Spinal cord (tissue), 10 donors: ENCODE measurements around the gene LIPH. TPM values are rescaled to one million over a fixed set of nuclear protein-coding genes. Genes with fewer than 3 reads are reported as not detected.
"Not testable (repeated sequence)": the region's sequence is repeated elsewhere in the genome, so short reads cannot be mapped to it uniquely, and the experiment has no call there.

Experiments used
- DNase-seq, 6 donors: peaks; one replicate each; pipeline versions ENCODE4 v3.0.0 to v3.0.0-alpha.2; 2013 to 2015; ENCODE audit warnings: low spot score in 6 of 6, low read depth in 4 of 6
- H3K27ac ChIP-seq: one replicate; pipeline ENCODE4 v1.5.1; 2013; ENCODE audit warnings: low read depth, low read length, control low read depth
- H3K27me3 ChIP-seq: one replicate; pipeline ENCODE4 v1.6.1; 2013; ENCODE audit warnings: low read length; ENCODE audit not compliant: control insufficient read depth, insufficient read depth
- H3K36me3 ChIP-seq: one replicate; pipeline ENCODE4 v1.6.1; 2013; ENCODE audit warnings: low read length; ENCODE audit not compliant: control insufficient read depth, insufficient read depth
- H3K4me1 ChIP-seq: one replicate; pipeline ENCODE4 v1.6.1; 2013; ENCODE audit warnings: low read length; ENCODE audit not compliant: control insufficient read depth, insufficient read depth
- H3K4me3 ChIP-seq: one replicate; pipeline ENCODE4 v1.5.1; 2013; ENCODE audit warnings: low read depth, low read length, control low read depth
- H3K9me3 ChIP-seq: one replicate; pipeline ENCODE4 v1.6.1; 2013; ENCODE audit warnings: low read length; ENCODE audit not compliant: control insufficient read depth, insufficient read depth
- WGBS: methylation state at CpG from one replicate; pipeline ENCODE4 v1.1.5; 2013; ENCODE audit warnings: missing lambda C conversion rate; ENCODE audit not compliant: insufficient coverage; 5-methylcytosine and 5-hydroxymethylcytosine counted together
- polyA plus RNA-seq, 2 donors: library from polyadenylated mRNA; unstranded; fragments of 120-200 nt; gene quantifications; one replicate each; pipeline ENCODE4 v1.2.1, GENCODE V29; 2013; ENCODE audit not compliant: insufficient read length in 2 of 2
- total RNA-seq, 2 donors: library from RNA; depleted of rRNA in 1 of 2; stranded (reverse); fragments of 120-200 nt in 1 of 2; fragments of >200 nt in 1 of 2; gene quantifications; one replicate each; pipeline versions ENCODE4 v1.2.3 to v1.2.4, GENCODE V29; 2013 to 2014
- donor health status: healthy.

Gene LIPH
- total and polyA plus RNA-seq, 4 donors = 0.08 to 0.61 (median 0.22) TPM

DNA sequence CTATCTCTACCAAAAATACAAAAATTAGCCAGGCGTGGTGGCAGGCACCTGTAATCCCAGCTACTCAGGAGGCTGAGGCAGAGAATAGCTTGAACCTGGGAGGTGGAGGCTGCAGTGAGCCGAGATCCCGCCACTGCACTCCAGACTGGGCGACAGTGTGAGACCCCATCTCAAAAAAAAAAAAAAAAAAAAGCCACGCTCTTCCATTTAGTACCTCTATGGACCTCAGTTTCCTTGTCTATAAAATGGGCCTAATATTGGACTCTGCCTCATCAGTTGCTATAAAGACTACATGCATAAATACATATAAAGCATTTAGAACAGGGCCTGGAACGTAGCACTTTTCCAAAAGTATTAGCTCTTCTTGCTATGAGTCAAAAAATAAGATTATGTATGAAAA is 77.5 kb downstream of the LIPH start:
- not testable (repeated sequence) for H3K27me3 ChIP-seq, H3K4me1 ChIP-seq, H3K9me3 ChIP-seq, DNase-seq, H3K4me3 ChIP-seq, H3K27ac ChIP-seq
- H3K36me3 ChIP-seq = peaks cover 24% of the 10 kb centered on the region
- no CpG with 5 or more reads among the region's 6 CpGs for WGBS

DNA sequence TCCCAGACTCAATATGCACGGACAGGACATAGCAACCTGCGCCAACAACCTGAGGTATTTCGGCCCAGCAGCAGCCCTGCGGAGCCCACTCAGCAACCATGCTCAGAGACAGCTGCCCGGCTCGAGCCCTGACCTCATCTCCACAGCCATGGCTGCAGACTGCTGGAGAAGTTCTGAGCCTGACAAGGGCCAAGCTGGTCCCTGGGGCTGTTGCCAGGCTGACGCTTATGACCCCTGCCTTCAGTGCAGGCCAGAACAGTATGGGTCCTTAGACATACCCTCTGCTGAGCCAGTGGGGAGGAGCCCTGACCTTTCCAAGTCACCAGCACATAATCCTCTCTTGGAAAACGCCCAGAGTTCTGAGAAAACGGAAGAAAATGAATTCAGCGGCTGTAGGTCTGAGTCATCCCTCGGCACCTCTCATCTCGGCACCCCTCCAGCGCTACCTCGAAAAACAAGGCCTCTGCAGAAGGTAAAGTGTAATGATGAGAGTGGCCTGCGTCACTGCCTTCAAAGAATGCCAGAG is 79.0 kb downstream of the LIPH start:
- WGBS = 95% methylated on average over 14 of the region's 15 CpGs
- H3K27me3 ChIP-seq = no peaks in the 10 kb centered on the region
- no peak overlapping the region for H3K27ac ChIP-seq
- H3K9me3 ChIP-seq = no peaks in the 10 kb centered on the region
- H3K4me3 ChIP-seq = no peak overlapping the region
- no peaks in the 10 kb centered on the region for H3K4me1 ChIP-seq
- peaks cover 25% of the 10 kb centered on the region for H3K36me3 ChIP-seq
- no peak for DNase-seq

DNA sequence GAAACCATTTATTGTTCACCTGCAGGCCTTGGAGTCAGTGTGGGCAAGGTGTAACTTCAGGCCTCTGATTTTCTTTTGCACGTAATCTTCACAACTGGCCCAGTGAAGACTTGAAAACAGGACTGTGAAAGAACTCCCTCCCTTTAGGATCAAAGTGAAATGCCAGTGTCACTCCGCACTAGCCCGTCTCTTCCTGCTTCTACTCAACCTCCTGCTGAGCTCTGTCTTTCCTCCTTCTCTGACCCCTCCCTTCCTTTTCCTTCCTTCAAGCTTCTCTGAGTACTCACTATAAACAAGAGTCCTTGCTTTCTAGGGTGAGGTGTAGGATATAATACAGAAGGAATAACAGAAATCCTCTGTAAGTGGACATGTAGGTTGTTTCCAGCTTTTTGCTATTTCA is 82.1 kb downstream of the LIPH start:
- peaks cover 30% of the 10 kb centered on the region for H3K36me3 ChIP-seq

DNA sequence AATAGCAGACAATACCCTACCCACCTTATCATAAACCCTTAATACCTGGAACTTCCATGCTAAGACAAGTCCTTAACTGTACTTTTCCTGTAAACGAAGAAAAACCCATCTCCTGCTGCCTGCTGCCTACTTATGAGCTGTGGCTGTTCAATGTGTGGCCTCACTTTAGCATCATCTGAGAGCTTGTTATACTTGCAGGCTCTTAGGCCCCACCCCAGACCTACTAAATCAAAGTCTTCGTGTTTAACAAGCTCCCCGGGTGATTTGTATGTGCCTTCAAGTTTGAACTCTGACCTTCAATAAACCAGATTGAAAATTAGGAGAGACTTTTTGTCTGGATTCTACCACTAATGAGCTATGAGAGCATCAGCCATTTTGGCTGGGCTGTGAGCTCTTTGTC is 82.8 kb downstream of the LIPH start:
- Histone ChIP-seq H3K9me3 (no peaks in the 10 kb centered on the region), H3K27ac (no peak overlapping the region), H3K36me3 (peaks cover 26% of the 10 kb centered on the region), H3K27me3 (no peaks in the 10 kb centered on the region), H3K4me3 (no peak overlapping the region), H3K4me1 (no peaks in the 10 kb centered on the region)
- DNase-seq = no peak
- 75% methylated on average over 1 of the region's 3 CpGs for WGBS

More for the DNA sequence above, 82.1 kb downstream of the LIPH start:
- WGBS = 50% methylated on average over 1 of the region's 3 CpGs
- Histone ChIP-seq H3K9me3 (no peaks in the 10 kb centered on the region), H3K4me3 (no peak overlapping the region), H3K4me1 (no peaks in the 10 kb centered on the region), H3K27ac (no peak overlapping the region), H3K27me3 (no peaks in the 10 kb centered on the region)
- DNase-seq = no peak

DNA sequence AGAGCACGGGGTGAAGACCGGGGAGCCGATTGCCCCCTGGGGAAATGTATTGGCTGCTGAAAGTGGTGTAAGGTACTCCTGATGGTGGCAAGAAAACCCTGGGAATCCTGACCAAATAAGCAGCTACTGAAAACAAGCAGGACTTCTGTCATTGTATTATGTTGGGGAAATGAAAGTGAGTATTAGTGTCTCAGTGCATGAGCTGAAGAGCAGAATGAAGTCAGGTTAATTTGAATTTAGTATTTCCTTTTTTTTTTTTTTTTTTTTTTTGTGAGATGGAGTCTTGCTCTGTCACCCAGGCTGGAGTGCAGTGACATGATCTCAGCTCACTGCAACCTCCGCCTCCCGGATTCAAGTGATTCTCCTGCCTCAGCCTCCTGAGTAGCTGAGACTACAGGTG is 86.3 kb downstream of the LIPH start:
- H3K4me1 ChIP-seq, H3K9me3 ChIP-seq, H3K27me3 ChIP-seq, DNase-seq, H3K27ac ChIP-seq, H3K4me3 ChIP-seq: not testable (repeated sequence)
- WGBS = 100% methylated on average over 5 of the region's 5 CpGs
- H3K36me3 ChIP-seq = peaks cover 22% of the 10 kb centered on the region

DNA sequence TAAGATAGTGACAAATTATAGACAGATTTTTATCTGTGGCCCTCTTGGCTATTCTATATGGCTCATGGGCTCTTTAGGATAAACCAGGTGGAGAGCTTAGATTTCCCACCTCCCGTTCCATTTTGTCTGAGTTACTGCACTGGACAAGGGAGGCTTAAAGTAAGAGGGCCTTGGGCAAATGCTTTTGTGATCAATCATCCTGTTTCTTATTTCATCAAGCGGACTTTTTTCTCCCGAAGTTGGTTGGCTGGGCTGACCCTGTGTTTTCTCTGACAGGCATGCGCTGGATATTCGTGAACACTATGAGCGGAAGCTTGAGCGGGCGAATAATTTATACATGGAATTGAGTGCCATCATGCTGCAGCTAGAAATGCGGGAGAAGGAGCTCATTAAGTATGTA is 86.9 kb downstream of the LIPH start:
- Histone ChIP-seq H3K4me3 (no peak overlapping the region), H3K27me3 (no peaks in the 10 kb centered on the region), H3K4me1 (no peaks in the 10 kb centered on the region), H3K36me3 (peaks cover 22% of the 10 kb centered on the region), H3K27ac (no peak overlapping the region), H3K9me3 (no peaks in the 10 kb centered on the region)
- WGBS = 92% methylated on average over 9 of the region's 9 CpGs
- no peak for DNase-seq

DNA sequence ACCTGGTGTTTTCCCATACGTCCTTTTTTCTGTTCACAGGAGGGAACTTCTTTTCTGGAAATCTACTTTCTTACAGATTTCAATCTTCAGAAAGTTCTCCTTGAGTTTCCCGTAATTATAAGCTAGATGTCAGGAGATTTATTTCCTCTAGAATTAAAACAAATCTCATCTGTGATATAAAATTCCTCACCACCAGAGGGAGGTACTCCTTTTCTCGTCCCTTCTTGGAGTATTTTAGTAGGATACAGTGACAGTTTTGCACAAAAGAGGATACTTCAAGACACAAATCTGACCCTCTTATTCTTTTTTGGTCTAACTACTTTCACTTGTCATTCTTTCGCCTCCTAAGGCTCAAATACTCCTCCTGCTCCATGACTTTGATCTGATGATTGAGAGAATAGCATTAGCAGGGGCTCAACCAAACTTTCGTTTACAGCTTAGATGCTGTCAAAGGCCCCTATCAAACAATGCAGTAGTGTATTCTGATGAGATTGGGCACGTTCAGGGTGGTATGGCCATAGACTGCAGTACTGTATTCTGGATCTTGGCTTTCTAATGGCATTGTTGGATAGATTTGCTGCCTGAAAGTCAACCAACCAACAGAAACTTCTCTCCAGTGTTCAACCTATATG is 91.6 kb downstream of the LIPH start:
- Histone ChIP-seq H3K4me3 (no peak overlapping the region), H3K27ac (no peak overlapping the region), H3K4me1 (no peaks in the 10 kb centered on the region), H3K27me3 (no peaks in the 10 kb centered on the region), H3K36me3 (peaks cover 9% of the 10 kb centered on the region), H3K9me3 (no peaks in the 10 kb centered on the region)
- no peak for DNase-seq
- no CpG with 5 or more reads among the region's 6 CpGs for WGBS

DNA sequence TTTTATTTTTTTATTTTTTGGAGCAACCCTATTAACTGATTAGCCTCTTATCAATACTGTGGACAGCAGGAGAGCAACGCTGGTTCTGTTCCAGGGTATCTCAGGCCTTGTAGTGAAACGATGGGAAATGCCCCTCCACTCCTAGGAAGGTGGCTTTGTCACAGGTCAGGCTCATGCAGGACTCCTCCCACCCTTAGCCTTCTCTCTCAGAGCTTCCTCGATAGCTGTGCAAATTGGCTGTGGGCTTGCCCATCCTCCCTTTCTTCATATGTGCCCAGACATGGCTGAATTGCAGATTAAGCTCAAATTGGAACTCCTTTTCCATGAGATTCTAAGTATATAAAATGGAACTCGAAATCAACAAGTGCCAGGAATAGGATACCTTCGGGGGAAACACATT is 92.1 kb downstream of the LIPH start:
- DNase-seq = no peak
- H3K27ac ChIP-seq = no peak overlapping the region

DNA sequence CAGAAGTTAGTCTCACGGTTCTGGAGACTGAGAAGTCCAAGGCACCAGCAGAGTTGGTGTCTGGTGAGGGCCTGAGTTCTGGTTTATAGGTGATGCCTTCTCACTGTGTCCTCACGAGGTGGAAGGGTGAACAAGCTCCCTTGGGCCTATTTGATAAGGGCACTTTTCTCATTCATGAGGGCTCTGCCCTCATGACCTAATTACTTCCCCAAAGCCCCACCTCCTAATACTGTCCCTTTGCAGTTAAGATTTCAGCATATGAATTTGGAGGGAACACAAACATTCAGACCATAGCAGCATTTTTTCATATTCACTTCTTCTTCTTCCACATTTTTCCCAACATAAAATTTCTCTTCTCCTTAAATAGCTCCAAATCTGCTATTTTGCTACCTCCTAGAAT is 95.0 kb downstream of the LIPH start:
- peaks cover 3% of the 10 kb centered on the region for H3K36me3 ChIP-seq
- no peaks in the 10 kb centered on the region for H3K27me3 ChIP-seq
- no peaks in the 10 kb centered on the region for H3K9me3 ChIP-seq
- H3K27ac ChIP-seq = no peak overlapping the region
- no peak overlapping the region for H3K4me3 ChIP-seq
- no CpG with 5 or more reads among the region's 2 CpGs for WGBS
- no peak for DNase-seq
- no peaks in the 10 kb centered on the region for H3K4me1 ChIP-seq

More for the DNA sequence above, 92.1 kb downstream of the LIPH start:
- H3K27me3 ChIP-seq = no peaks in the 10 kb centered on the region
- H3K36me3 ChIP-seq = peaks cover 9% of the 10 kb centered on the region
- H3K9me3 ChIP-seq = no peaks in the 10 kb centered on the region
- no peaks in the 10 kb centered on the region for H3K4me1 ChIP-seq
- 64% methylated on average over 2 of the region's 5 CpGs for WGBS
- H3K4me3 ChIP-seq = no peak overlapping the region
